ENCODE results near the gene HOXB4.

HOXB4 gene

DNA sequence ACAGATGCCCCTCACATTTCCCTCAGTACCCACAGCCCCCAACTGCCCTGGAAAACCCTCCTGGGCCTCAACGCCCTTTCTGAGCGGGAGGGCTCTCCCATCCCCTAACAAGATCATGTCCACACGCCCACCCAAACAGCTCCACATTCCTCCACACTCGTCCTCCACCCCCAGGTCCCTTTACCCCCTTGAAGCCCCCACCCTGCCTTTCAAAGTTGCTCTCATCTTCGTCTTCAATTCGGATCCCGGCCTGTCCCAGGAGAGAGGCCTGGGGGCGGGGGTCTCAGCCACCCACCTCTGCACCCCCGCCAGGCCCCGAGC lies 14.3 kb downstream of the HOXB4 start:
- TF ChIP-seq CTCF (IDR thresholded peaks at IDR 0.05; ENCODE audit: insufficient read depth, low read depth, low read length, missing control alignments): no peak
- H3K4me3 ChIP-seq (ENCODE audit: low read depth, low read length): no peak overlapping the region
- no peak for DNase-seq (ENCODE audit: low read depth)

DNA sequence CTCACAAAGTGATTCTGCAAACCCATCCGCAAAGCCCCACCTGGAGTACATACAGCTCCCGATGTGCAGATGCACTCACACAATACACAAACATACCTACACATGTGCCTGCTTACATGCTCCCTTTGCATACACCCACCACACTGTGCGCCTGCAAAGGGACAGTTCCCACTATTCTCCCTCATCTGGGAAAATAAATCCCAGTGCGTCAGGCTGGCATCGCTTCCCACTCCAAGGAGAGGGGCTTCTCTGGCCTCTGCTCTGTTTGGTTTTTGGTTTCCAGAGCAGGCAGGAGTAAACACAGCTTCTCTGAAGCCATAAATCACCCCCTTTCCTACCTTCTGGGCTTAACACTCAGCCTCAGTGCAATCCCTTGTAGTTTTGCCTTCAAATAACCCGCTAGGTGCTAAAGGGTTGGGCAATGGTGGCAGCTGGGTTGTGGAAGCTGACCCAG lies 14.7 kb downstream of the HOXB4 start:
- no peak for DNase-seq (ENCODE audit: low read depth)
- no peak for TF ChIP-seq CTCF (IDR thresholded peaks at IDR 0.05; ENCODE audit: insufficient read depth, low read depth, low read length, missing control alignments)
- no peak overlapping the region for H3K4me3 ChIP-seq (ENCODE audit: low read depth, low read length)

- no peak for TF ChIP-seq CTCF (IDR thresholded peaks at IDR 0.05; ENCODE audit: insufficient read depth, low read depth, low read length, missing control alignments)
- no peak for DNase-seq (ENCODE audit: low read depth)
- H3K4me3 ChIP-seq (ENCODE audit: low read depth, low read length): no peak overlapping the region
Measured at GRCh38 chr17:48562934-48563333, 15.2 kb downstream of the HOXB4 start.

GRCh38 chr17:48561884-48562810 lies 16.0 kb downstream of the HOXB4 start:
- no peak for DNase-seq (ENCODE audit: low read depth)
- peak; percentile 23 for TF ChIP-seq CTCF (IDR thresholded peaks at IDR 0.05; ENCODE audit: insufficient read depth, low read depth, low read length, missing control alignments)
- no peak overlapping the region for H3K4me3 ChIP-seq (ENCODE audit: low read depth, low read length)

GRCh38 chr17:48559840-48560817 lies 18.0 kb downstream of the HOXB4 start:
- H3K4me3 ChIP-seq (ENCODE audit: low read depth, low read length): no peak overlapping the region
- DNase-seq (ENCODE audit: low read depth): no peak
- no peak for TF ChIP-seq CTCF (IDR thresholded peaks at IDR 0.05; ENCODE audit: insufficient read depth, low read depth, low read length, missing control alignments)

DNA sequence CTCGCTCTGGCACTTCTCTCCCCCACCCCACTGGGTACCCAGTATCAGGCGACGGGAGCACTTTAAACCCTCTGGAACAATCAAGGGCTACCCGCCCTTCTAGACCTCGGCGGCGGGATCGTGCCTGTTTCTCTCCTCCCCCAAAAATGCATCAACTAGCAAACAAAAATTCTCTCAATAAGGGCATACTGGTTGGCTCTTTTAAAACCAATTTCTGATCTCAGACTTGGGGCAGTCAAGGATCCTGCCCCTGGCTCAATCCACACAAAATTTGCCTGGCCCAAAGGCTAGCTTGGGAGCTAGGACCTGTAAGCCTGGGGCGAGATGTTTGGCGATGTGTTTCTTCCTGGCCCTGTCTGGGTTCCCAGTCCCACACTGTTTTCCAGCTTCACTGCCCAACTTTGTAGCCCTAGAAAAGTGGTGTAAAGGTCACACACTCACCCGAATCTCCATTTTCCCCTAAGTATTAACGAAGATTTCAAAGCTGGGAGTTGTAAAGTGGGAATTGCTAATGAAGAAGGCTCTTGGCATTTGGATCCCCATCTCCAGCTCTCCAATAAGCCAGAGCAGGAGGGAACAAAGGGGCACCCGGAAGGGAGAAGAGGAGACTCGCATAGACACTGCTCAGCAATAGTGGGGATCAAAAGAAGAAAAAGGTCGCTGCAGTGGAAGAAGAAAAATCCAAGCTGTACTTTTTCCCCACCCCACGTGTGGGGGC lies 18.9 kb downstream of the HOXB4 start:
- no peak overlapping the region for H3K4me3 ChIP-seq (ENCODE audit: low read depth, low read length)
- no peak for TF ChIP-seq CTCF (IDR thresholded peaks at IDR 0.05; ENCODE audit: insufficient read depth, low read depth, low read length, missing control alignments)
- no peak for DNase-seq (ENCODE audit: low read depth)

Data from GM12865 (cell line).